HepG2 (cell line): ENCODE measurements around the gene TCF12. TPM values are rescaled to one million over a fixed set of nuclear protein-coding genes. Genes with fewer than 3 reads are reported as not detected.
A peak's percentile ranks its signal among the peaks of the same experiment; 100 is the strongest.

Source experiments
- HDAC2 ChIP-seq: sonication (generic); formaldehyde crosslinking; IDR thresholded peaks from 2 replicates; pipeline ENCODE4 v1.4.0; 2020; ENCODE audit warnings: missing genetic modification reagents
- SP140L ChIP-seq: sonication (generic); formaldehyde crosslinking; IDR thresholded peaks from 2 replicates; pipeline ENCODE4 v1.4.0; 2020; ENCODE audit warnings: missing genetic modification reagents, borderline replicate concordance
- ZNF34 ChIP-seq: sonication (generic); formaldehyde crosslinking; IDR thresholded peaks from 2 replicates; pipeline ENCODE4 v1.4.0; 2020; ENCODE audit warnings: mild to moderate bottlenecking, missing genetic modification reagents, borderline replicate concordance
- ZNF670 ChIP-seq: sonication (generic); formaldehyde crosslinking; IDR thresholded peaks from 2 replicates; pipeline ENCODE4 v1.8.0; 2022; ENCODE audit warnings: mild to moderate bottlenecking, missing genetic modification reagents, borderline replicate concordance
- polyA plus RNA-seq, 8 experiments: library from polyadenylated mRNA; depleted of rRNA in 3 of 8; stranded (reverse) in 7 of 8; unstranded in 1 of 8; fragments of >200 nt; fragmentation: Illumina TruSeq in 4 of 8; extraction: Trizol in 4 of 8; gene quantifications; 2 replicates each; pipeline versions ENCODE4 v1.2.1 to v1.2.3, GENCODE V29; 2011 to 2016; ENCODE audit warnings: low read depth in 4 of 8, missing spikeins in 1 of 8, mixed read lengths in 1 of 8; ENCODE audit not compliant: insufficient read depth in 1 of 8
- total RNA-seq, 5 experiments: library from RNA; depleted of rRNA; stranded (reverse); fragments of >200 nt; fragmentation: Illumina TruSeq; extraction: Trizol; gene quantifications; 2 replicates each; pipeline ENCODE4 v1.2.3, GENCODE V29; 2016; ENCODE audit warnings: low read depth in 1 of 5
- TF ChIP-seq, protein P1 (sequence below): sonication (generic); formaldehyde crosslinking; IDR thresholded peaks from 2 replicates; pipeline ENCODE4 v1.8.1; 2023; ENCODE audit warnings: mild to moderate bottlenecking, missing genetic modification reagents
- TF ChIP-seq, protein P2 (sequence below), 2 experiments: fragments of 450-650 bp in 1 of 2; sonication (generic) in 1 of 2; formaldehyde crosslinking in 1 of 2; IDR thresholded peaks; 2 replicates each; pipeline versions ENCODE4 v1.6.1 to v1.8.0; 2016 to 2022; ENCODE audit warnings: antibody characterized with exemption in 1 of 2, mild to moderate bottlenecking in 1 of 2, missing genetic modification reagents in 1 of 2
- TF ChIP-seq, protein P3 (sequence below): sonication (generic); formaldehyde crosslinking; IDR thresholded peaks from 2 replicates; pipeline ENCODE4 v1.5.1; 2020; ENCODE audit warnings: missing genetic modification reagents, mild to moderate bottlenecking, borderline replicate concordance
- TF ChIP-seq, protein P4 (sequence below), 2 experiments: IDR thresholded peaks; 2 replicates each; pipeline ENCODE4 v1.6.1; 2011 to 2012; ENCODE audit warnings: low read length in 2 of 2, borderline replicate concordance in 1 of 2, low read depth in 1 of 2, mild to moderate bottlenecking in 1 of 2, moderate library complexity in 1 of 2

The TCF12 gene
- total and polyA plus RNA-seq, 2 of the 13 experiments (the other 11 are each of a cell fraction or from before 2014, with no cell fraction given), result 48.6 to 51.1 TPM

DNA sequence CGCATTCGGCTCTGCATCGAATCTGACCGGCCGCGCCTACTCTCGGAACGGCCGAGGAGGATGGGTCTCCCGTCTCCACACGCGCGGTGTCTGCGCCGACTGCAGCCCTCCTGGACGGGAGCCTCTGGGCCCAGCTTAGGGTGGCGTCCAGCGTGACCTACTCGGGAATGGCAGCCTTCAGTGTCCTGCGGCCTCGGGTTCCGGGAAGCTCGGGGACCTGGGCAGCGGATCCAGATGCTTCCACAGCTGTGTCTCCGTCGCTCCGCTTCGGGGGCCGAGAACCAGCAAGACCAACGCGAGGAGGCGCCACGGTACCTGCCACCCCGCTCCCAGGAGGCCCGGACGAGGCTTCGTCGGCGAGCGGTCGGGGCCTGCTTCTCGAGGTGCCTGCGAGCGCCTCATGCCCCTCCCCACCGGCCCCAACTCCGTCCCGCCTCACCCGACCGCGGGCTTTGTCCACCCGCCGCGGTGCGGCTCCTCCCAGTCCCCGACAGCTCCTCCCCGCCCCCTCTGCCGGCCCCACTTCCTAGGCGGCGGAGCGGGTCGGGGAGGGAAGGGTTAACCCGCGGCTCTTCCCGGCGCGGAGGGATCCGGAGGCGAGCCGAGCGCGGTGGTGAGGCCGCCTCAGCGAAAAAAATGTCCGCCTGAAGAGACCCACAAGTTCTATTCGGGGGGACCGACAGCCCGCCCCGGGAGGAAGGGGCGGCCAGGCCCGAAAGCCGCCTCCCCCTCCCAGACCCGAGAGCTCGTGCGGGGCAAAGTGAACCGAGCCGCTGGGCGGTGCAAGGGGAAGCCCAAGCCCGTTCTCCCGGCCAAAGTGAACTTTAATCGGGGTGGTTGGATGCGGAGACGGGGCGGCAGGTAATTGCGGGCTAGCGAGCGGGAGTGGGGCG is at the start of gene TCF12 (continued):
- TF ChIP-seq, protein P1, sequence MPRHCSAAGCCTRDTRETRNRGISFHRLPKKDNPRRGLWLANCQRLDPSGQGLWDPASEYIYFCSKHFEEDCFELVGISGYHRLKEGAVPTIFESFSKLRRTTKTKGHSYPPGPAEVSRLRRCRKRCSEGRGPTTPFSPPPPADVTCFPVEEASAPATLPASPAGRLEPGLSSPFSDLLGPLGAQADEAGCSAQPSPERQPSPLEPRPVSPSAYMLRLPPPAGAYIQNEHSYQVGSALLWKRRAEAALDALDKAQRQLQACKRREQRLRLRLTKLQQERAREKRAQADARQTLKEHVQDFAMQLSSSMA (CRISPR knock-in tag), result peak; percentile 74; the same call in 1 of the 2 replicates
- TF ChIP-seq SP140L (CRISPR knock-in tag), result peak; percentile 82; the same call in 1 of the 2 replicates
- TF ChIP-seq, protein P2, sequence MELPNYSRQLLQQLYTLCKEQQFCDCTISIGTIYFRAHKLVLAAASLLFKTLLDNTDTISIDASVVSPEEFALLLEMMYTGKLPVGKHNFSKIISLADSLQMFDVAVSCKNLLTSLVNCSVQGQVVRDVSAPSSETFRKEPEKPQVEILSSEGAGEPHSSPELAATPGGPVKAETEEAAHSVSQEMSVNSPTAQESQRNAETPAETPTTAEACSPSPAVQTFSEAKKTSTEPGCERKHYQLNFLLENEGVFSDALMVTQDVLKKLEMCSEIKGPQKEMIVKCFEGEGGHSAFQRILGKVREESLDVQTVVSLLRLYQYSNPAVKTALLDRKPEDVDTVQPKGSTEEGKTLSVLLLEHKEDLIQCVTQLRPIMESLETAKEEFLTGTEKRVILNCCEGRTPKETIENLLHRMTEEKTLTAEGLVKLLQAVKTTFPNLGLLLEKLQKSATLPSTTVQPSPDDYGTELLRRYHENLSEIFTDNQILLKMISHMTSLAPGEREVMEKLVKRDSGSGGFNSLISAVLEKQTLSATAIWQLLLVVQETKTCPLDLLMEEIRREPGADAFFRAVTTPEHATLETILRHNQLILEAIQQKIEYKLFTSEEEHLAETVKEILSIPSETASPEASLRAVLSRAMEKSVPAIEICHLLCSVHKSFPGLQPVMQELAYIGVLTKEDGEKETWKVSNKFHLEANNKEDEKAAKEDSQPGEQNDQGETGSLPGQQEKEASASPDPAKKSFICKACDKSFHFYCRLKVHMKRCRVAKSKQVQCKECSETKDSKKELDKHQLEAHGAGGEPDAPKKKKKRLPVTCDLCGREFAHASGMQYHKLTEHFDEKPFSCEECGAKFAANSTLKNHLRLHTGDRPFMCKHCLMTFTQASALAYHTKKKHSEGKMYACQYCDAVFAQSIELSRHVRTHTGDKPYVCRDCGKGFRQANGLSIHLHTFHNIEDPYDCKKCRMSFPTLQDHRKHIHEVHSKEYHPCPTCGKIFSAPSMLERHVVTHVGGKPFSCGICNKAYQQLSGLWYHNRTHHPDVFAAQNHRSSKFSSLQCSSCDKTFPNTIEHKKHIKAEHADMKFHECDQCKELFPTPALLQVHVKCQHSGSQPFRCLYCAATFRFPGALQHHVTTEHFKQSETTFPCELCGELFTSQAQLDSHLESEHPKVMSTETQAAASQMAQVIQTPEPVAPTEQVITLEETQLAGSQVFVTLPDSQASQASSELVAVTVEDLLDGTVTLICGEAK (IDR thresholded peaks at IDR 0.05), result no peak
- TF ChIP-seq, protein P2 (CRISPR knock-in tag; IDR thresholded peaks at IDR 0.05), result peak; percentile 74
- TF ChIP-seq, protein P3, sequence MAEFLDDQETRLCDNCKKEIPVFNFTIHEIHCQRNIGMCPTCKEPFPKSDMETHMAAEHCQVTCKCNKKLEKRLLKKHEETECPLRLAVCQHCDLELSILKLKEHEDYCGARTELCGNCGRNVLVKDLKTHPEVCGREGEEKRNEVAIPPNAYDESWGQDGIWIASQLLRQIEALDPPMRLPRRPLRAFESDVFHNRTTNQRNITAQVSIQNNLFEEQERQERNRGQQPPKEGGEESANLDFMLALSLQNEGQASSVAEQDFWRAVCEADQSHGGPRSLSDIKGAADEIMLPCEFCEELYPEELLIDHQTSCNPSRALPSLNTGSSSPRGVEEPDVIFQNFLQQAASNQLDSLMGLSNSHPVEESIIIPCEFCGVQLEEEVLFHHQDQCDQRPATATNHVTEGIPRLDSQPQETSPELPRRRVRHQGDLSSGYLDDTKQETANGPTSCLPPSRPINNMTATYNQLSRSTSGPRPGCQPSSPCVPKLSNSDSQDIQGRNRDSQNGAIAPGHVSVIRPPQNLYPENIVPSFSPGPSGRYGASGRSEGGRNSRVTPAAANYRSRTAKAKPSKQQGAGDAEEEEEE (CRISPR knock-in tag), result no peak
- TF ChIP-seq HDAC2 (CRISPR knock-in tag), result peak; percentile 68
- TF ChIP-seq, protein P4, sequence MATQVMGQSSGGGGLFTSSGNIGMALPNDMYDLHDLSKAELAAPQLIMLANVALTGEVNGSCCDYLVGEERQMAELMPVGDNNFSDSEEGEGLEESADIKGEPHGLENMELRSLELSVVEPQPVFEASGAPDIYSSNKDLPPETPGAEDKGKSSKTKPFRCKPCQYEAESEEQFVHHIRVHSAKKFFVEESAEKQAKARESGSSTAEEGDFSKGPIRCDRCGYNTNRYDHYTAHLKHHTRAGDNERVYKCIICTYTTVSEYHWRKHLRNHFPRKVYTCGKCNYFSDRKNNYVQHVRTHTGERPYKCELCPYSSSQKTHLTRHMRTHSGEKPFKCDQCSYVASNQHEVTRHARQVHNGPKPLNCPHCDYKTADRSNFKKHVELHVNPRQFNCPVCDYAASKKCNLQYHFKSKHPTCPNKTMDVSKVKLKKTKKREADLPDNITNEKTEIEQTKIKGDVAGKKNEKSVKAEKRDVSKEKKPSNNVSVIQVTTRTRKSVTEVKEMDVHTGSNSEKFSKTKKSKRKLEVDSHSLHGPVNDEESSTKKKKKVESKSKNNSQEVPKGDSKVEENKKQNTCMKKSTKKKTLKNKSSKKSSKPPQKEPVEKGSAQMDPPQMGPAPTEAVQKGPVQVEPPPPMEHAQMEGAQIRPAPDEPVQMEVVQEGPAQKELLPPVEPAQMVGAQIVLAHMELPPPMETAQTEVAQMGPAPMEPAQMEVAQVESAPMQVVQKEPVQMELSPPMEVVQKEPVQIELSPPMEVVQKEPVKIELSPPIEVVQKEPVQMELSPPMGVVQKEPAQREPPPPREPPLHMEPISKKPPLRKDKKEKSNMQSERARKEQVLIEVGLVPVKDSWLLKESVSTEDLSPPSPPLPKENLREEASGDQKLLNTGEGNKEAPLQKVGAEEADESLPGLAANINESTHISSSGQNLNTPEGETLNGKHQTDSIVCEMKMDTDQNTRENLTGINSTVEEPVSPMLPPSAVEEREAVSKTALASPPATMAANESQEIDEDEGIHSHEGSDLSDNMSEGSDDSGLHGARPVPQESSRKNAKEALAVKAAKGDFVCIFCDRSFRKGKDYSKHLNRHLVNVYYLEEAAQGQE (IDR thresholded peaks at IDR 0.05; ENCODE audit: borderline replicate concordance in 1 of 2, low read depth in 1 of 2, low read length in 2 of 2), result no peak; a peak in 1 of 4 replicates
- TF ChIP-seq ZNF34 (CRISPR knock-in tag), result peak; percentile 76
- peak; percentile 95; the same call in 1 of the 2 replicates for TF ChIP-seq ZNF670
